Cerebellar cortex (tissue), 1 donor: ENCODE measurements around the gene NPVF.

Experiments used
- DNase-seq: peaks from one replicate; pipeline ENCODE4 v3.0.0-alpha.2; 2015; ENCODE audit warnings: low spot score

The NPVF gene

GRCh38 chr7:25234336-25234735, 6.0 kb upstream of the NPVF start:
- DNase-seq = no peak

DNA sequence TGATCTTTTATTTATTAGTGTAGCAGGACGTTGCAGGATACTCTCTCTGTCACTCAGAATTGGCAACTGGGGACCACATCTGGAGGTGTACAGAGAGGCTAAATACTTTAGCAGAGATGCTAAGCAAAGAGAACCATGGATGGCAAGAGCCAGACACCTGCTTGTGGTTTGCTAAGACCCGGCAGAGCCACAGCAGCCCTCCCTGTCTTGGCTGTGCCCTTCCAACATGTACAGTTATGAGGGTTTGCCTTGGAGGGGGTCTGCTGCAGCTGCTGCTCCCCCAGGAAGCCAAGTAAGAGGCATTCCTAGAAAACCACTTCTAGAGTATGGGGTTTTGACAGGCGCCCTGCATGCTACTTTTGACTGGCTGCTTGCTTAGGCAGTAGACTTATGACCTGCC, 5.1 kb downstream of the NPVF start:
- DNase-seq = no peak

DNA sequence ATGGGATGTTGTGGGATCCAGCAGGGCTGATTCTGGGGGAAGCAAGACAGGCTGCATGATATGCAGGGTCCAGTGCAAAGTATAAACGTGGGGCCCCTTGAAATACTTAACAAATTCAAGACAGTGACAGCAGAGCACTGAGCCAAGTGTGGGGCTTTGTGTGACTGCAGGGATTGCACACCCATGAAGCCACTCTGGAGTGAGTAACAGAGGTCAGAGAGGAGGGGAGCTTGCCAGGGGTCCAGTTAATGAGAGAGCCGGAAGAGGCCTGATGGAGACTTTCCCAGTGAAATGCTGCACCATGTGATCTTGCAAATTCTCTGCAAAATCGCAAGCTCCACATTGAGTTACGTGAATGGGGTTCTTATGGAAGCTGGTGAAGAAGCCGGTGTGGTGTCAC, 5.6 kb downstream of the NPVF start:
- no peak for DNase-seq

GRCh38 chr7:25221009-25221408, 7.3 kb downstream of the NPVF start:
- DNase-seq = no peak

DNA sequence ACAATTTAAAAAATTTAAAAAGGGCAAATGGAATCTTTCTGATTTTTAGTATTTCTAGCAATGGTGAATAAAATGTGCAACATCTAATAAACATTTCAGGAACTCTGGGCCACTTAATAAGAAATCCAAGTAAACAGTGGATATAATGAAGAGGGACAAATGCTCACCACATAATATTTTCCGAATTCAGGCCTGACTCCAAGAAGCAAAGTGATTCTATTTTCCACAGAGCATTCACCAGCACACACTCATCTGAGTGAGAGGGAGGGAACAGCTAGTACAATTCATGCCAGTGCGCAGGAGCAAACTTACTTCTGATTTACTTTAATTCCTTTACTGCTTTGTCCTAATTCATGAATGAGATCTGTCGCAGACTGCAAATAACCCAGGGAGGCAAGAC, 10.1 kb downstream of the NPVF start:
- DNase-seq = no peak

- peak; percentile 83 for DNase-seq
These were observed 11.4 kb downstream of the NPVF start for GRCh38 chr7:25216837-25217236.

DNA sequence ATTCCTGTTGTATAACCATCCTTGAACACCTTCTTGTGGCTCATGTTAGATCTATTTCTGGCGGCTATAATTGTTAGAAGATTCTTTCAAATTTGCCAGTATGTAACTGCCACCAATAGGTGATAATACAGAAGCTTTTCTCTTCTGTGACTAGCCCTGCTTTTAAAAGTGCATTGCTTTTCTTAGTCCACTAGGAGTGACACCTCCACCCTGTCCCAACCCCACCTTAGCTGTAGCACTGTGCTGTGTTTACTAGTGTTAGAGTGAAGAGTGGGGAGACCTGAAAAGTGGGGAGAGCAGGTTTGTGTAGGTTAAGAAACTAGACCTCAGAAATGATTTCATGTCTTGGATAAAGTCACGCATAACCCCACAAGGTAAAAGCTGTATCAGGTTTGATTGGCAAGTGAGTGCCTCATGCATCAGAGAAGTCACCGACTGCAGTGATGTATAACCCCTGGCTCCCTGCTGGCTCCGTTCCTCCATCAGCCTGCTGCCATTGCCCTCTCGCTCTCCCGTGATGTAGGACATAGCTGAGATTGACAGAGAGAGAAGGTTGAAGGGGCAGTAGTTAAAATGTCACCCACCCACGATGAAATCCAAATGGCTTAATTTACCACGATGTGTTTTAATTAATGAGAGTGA, 12.5 kb downstream of the NPVF start:
- peak; percentile 20 for DNase-seq

DNA sequence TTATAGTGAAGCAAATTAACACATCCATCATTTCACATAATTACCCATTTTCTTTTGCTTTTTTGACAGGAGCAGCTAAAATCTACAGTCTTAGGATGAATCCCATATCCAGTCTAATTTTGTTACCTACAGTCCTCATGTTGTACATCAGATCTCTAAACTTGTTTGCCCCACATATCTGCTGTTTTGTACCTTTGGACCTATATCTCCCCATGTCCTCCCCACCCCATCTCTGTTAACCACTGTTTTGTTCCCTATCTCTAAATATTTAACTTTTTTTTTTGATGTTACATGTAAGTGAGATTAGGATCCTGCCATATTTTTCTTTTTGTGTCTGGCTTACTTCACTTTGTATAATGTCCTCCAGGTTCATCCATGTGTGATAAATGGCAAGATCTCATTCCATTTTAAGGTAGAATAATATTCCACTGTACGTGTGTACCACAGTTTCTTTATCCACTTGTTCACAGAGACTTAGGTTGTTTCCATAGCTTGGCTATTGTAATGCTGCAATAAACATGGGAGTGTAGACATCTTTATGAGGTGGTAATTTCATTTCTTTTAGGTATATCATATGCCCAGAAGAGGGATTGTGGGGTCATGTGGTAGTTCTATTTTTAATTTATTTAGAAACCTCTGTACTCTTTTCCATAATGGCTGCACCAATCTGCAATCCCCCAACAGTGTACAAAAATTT, 19.6 kb downstream of the NPVF start:
- DNase-seq = no peak

DNA sequence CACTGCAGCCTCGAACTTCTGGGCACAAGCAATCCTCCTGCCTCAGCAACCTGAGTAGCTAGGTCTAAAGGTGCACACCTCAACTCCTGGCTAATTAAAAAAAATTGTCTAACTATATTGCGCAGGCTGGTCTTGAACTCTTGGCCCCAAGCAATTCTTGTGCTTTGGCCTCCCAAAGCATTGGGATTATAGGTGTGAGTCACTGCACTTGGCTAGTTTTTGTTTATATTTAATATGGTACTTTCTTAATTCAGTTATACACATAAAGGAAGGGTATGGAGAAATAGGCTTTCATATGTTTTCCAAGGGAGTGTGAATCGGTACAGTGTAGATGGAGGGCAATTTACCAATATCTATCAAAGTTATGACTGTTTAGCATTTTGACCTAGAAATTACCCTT, 20.4 kb downstream of the NPVF start:
- no peak for DNase-seq

GRCh38 chr7:25206765-25207164, 21.5 kb downstream of the NPVF start:
- DNase-seq = no peak

DNA sequence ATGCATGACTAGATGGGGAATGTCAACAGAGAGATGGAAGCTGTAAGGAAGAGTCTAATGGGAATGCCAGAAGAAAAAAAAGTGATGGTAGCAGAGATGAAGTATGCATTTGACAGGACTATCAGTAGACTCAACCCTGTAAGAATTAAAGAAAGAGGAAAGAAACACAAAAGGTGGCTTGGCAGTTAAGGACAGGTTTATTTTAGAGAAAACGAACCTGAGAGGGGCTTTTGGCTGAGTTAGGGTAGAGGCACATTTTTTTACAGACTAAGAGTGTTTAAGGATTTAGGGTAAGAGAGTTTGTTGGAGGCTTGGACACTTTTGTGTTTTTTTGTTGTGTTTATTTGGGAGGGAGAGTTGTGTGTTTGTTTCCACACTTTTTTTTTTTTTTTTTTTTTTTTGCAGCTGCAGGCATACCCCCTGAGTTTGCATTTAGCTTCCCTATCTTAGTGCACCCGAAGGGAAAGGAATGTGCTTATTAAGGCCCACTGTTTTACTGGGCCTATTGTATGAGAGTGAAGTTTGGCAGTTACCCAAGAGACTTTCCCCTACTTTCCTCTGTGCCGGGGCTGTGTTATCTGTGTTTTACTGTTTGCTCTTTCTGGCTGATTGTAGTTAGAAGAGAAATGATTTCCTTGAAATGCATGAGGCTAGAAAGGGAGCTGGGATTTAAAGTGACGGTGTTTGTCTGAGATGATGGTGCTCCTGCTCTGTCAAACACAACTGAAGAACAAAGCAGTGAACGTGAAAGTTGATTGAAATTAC, 32.0 kb downstream of the NPVF start:
- DNase-seq = no peak

GRCh38 chr7:25194036-25194435, 34.2 kb downstream of the NPVF start:
- DNase-seq = no peak

DNA sequence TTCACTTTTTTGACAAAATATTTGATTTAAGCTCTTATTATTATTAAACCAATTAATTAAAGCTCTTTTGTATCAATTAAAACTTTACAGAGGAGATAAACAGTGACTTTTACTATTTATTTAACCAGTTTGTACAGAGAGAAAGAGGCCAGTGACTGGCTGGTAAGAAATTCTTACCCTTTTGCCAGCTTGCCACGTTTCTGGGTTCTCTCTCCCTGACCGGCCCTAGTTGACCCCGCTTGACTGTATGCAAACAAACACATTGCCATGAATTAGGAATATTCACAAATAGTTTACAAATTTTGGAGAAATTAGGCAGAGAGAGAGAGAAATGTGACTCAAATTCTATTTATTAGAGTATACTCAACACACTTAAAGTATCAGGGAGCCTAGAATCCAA, 36.2 kb downstream of the NPVF start:
- DNase-seq = no peak

DNA sequence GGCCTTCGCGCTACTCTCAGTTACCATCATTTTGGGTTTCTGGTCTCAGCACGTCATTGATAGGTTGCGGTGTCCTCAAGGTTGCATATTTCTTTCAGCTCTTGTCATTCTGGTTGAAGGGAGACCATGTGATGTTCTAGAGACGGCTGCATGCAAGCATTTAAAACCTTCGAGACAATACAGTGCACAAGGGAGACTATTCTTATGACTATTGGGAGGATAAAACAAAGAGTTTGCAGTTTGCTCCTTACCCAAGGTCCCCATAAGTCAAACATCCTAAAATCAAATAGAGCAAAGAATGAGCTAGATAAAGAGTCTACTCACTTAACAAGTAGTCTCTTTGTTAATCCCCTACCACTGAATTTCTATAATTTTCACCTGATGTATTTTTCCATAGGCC, 39.1 kb downstream of the NPVF start:
- no peak for DNase-seq

DNA sequence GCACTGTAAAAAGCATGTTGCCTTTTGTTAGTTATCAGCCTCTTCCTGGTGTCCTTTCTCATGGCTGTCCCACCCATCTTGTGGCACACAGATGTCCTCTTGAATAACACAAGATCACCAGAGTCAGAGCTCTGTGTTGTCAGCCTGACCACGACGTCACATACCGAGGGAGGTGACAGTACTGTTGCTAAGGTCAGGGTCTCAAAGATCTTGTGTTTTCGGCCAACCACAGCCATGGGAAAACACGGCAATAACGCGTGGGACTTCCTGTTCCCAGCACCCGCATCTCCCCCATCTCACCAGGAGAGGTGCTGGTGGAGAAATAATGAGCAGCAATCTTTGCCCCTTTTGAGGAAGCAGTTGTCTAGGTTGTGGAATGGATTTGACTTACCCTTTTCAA, 40.4 kb downstream of the NPVF start:
- no peak for DNase-seq

DNA sequence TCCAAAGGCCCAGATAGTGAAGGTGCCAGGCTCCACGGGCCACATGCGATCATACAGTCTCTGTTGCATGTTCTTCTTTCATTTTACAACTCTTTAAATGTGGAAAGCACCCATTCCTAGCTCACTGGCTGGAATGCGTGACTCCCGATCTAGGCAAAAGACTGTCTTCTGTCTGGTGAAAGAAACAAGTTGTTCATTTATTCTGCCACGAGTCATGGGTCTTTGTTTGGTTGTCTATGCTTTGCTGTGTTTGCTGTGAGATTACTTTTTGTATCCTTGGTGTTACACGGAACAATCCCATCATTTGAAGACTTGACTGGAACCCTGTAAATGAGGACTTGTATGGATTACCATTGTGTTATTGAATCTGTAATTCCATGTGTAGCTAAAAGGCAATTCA, 41.9 kb downstream of the NPVF start:
- DNase-seq = no peak

DNA sequence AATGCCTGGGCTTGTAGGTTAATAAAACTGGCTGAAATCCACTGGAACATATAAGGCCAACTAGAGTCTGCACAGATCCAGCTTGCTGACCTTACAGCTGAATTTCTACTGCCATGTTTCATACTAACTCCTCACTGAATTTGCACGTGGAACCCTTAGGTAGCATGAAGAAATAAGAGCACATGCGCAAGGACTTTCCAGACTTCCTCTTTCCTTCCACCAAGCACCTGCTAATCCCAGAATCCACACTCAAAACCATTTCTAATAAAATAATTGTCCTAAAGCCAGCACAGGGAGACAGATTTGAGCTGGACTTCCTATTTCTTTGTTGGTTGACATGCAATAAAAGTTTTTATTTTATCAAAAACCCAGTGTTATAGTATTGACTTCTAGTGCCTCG, 46.8 kb downstream of the NPVF start:
- no peak for DNase-seq

DNA sequence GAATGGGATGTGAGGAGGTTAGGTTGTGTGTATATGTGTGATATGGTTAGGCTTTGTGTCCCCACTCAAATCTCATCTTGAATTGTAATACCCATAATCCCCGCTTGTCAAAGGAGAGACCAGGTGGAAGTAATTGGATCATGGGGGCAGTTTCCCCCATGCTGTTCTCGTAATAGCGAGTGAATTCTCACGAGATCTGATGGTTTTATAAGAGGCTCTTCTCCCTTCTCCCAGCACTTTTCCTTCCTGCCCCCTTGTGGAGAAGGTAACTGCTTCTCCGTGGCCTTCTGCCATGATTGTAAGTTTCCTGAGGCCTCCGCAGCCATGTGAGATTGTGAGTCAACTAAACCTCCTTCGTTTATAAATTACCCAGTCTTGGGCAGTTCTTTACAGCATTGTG, 47.3 kb downstream of the NPVF start:
- peak; percentile 19 for DNase-seq

DNA sequence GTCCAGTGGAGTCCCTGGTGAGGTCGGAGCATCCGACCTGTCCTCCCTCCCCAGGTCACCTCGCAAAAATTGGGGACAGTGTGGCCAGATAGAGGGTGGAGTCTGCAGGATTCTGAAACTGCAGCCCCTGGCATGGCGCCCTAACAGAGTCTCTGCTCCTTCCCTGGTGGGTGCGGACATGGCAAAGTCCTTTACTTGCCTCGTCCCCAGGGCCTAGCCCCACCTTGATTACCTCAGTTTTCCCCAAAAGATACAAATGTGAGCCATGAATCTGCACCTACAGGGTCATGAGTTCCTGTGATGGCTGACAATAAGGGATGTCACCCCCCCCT, 47.7 kb downstream of the NPVF start:
- no peak for DNase-seq

DNA sequence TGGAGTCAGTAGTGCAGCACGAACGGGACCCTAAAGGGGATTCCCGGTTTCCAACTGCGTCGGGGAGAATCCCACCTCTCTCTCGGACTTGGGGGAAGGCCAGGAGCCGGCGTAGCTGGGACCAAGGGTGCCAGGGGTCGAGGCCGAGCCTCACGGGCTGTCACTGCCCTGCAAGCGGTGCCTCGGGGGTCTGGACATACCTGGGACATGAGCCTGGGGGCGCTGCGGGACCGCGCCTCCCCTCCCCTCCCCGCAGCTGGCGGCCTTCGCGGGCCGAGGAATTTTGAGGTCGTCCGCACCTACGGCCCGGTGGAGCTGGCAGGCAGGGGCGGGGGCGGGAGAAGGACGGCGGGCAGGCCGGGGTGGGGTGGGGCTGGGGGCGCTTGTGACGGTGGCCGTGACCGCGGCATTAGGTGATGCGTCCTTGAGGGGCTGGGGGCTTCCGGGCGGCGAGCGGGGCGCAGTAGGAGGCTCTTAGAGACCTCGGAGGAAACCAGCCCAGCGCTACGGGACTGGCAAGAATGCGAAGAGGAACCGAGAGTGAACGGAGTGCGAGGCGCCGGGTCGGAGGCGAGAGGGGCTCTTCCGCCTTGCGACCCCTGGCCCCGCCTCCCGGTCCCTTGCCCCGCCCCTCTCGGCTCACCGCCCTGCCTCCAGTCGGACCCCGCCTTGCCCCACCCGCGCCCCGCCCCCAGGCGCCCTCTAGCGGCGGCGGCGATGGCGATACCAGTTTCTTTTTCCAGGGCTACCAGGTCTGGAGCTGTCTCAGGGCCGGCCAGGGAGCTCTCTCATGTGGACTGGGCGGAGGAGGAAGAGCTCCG, 48.3 kb downstream of the NPVF start:
- DNase-seq = peak; percentile 85

DNA sequence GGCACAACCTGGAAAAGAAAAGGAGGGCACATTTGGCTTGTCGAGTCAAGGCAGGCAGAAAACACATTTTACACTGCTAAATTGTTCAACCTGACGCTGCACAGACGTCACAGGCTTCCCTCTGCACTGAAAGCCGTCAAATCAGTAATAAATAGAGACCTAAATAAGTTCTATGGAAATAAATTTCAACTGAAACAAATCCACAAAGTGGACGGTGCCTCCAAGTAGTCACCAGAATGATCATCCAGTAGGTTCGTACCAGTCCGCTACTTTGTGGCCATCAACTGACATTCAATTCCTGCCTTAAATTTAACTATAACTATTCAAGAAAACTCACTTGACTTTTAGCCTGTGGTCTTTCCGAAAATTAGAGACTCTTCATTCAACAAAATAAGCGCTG, 49.0 kb downstream of the NPVF start:
- DNase-seq = peak; percentile 39
